NT2/D1 (cell line): ENCODE measurements around the gene F11.
"Not testable (repeated sequence)": the region's sequence is repeated elsewhere in the genome, so short reads cannot be mapped to it uniquely, and the experiment has no call there.

Experiments
- DNase-seq: peaks from one replicate; pipeline ENCODE4 v3.0.0-alpha.2; 2011; ENCODE audit warnings: low read depth, low spot score
- H3K27me3 ChIP-seq: 2 replicates; pipeline ENCODE4 v1.6.0; 2011; ENCODE audit warnings: mild to moderate bottlenecking; ENCODE audit not compliant: insufficient read length, insufficient read depth
- H3K36me3 ChIP-seq: 2 replicates; pipeline ENCODE4 v1.6.1; 2011; ENCODE audit warnings: mild to moderate bottlenecking, low read length, mixed read lengths; ENCODE audit not compliant: insufficient read depth, insufficient read length
- H3K4me1 ChIP-seq: 2 replicates; pipeline ENCODE4 v1.5.1; 2011; ENCODE audit not compliant: insufficient read depth, insufficient read length
- H3K4me3 ChIP-seq: 2 replicates; pipeline ENCODE4 v1.5.1; 2011; ENCODE audit warnings: low read depth; ENCODE audit not compliant: insufficient read length
- H3K9ac ChIP-seq: 2 replicates; pipeline ENCODE4 v1.6.0; 2011; ENCODE audit warnings: low read depth; ENCODE audit not compliant: insufficient read length
- H3K9me3 ChIP-seq: 2 replicates; pipeline ENCODE4 v1.5.1; 2011; ENCODE audit warnings: mild to moderate bottlenecking, low read length; ENCODE audit not compliant: insufficient read depth
- SUZ12 ChIP-seq: IDR thresholded peaks from 2 replicates; pipeline ENCODE4 v1.6.1; 2011; ENCODE audit not compliant: insufficient read length, insufficient read depth; ENCODE audit errors: extremely low read depth
- YY1 ChIP-seq: IDR thresholded peaks from 2 replicates; pipeline ENCODE4 v1.6.1; 2011; ENCODE audit not compliant: insufficient read length, insufficient read depth
- ZNF274 ChIP-seq: IDR thresholded peaks from 2 replicates; pipeline ENCODE4 v1.6.1; 2011; ENCODE audit warnings: mild to moderate bottlenecking, low read depth, low read length

Gene F11

DNA sequence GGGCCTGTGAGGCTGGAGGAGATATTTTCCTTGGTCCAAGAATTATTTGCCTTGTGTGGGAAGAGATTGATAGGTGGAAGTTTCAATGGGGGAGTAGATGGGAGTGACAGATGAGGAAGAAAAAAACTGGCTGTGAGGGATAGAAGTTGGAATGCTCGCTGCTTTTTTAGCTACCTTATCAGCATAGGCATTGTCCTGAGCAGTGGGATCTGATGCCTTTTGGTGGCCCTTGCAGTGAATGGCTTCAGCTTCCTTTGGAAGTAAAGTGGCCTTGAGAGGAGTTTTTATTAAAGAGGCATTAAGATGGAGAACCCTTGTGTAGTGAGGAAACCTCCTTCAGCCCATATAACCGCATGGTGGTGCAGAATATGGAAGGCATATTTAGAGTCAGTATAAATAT lies 22.7 kb upstream of the F11 start:
- Histone ChIP-seq H3K36me3 (no peaks in the 10 kb centered on the region), H3K4me3 (no peak overlapping the region), H3K9me3 (peaks cover 6% of the 10 kb centered on the region; the same call in 1 of the 2 replicates), H3K4me1 (no peaks in the 10 kb centered on the region), H3K27me3 (no peaks in the 10 kb centered on the region), H3K9ac (no peak overlapping the region)
- TF ChIP-seq YY1 (no peak), ZNF274 (no peak)
- DNase-seq = peak; percentile 35

DNA sequence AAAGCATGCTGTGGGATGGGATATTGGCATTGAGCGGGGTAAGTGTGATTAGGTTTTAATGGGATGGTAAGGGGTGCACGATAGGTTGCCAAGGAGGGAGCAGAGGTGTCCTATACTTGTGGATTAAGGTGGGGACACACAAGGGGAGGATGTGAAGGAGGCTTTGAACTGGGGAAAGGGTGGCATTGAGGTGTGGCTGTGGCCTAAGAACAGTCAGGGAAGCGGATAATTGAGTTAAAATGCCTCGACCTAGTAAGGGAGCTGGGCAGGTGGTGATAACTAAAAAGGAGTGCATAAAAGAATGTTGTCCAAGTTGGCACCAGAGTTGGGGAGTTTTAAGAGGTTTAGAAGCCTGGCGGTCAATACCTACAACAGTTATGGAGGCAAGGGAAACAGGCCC lies 21.2 kb upstream of the F11 start:
- no peak for DNase-seq
- no peaks in the 10 kb centered on the region for H3K4me1 ChIP-seq
- H3K4me3 ChIP-seq = no peak overlapping the region
- no peaks in the 10 kb centered on the region for H3K36me3 ChIP-seq
- no peak for TF ChIP-seq SUZ12
- TF ChIP-seq YY1 = no peak
- TF ChIP-seq ZNF274 = no peak
- H3K27me3 ChIP-seq = no peaks in the 10 kb centered on the region
- peaks cover 6% of the 10 kb centered on the region; the same call in 1 of the 2 replicates for H3K9me3 ChIP-seq
- no peak overlapping the region for H3K9ac ChIP-seq

GRCh38 chr4:186247062-186247752 lies 18.8 kb upstream of the F11 start:
- H3K9ac ChIP-seq, H3K9me3 ChIP-seq, H3K4me3 ChIP-seq, H3K27me3 ChIP-seq, H3K36me3 ChIP-seq, DNase-seq, H3K4me1 ChIP-seq: not testable (repeated sequence)

GRCh38 chr4:186248643-186249042 lies 17.3 kb upstream of the F11 start:
- DNase-seq = peak; percentile 35
- TF ChIP-seq YY1 = no peak
- no peak for TF ChIP-seq SUZ12
- no peak for TF ChIP-seq ZNF274
- Histone ChIP-seq H3K4me3 (no peak overlapping the region), H3K27me3 (no peaks in the 10 kb centered on the region), H3K4me1 (peaks cover 2% of the 10 kb centered on the region), H3K36me3 (no peaks in the 10 kb centered on the region), H3K9ac (no peak overlapping the region), H3K9me3 (peaks cover 6% of the 10 kb centered on the region; the same call in 1 of the 2 replicates)

DNA sequence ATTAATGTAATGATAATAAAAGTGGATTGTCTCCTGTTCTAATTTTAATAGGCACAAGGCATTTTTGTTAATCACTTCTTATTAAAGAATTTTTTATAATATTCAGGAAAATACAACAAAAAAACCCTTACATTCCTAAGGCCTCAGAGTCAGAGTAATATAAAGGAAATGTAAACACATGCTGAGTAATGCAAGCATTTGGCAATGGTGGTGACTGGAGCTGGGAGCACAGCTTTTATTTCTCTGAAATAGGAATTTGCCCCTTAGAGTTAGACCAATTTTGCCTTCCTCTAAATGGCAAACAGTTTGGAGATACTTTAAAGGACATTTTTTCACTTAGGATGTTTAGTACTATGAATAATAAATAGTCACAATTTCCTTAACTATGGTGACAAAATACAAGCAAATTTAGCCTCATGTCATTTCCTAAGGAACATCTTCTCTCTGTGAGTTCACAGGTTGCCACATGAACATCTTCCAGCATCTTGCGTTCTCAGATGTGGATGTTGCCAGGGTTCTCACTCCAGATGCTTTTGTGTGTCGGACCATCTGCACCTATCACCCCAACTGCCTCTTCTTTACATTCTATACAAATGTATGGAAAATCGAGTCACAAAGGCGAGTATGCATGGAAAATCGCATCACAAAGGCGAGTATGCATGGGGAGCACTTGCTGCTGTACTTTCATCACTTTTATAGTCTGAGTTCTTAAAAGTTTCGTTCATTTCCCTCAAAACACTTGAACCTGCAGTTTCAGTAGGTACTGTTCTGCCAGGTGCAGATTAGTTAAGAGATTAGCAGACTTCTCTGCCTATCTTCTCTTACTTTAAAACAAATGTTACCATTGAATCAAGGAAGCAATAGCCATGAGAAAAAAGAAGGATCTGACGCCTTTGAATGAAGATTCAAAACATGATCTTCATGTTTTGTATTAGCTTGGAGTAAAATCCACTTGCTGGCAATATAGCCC lies 15.9 kb upstream of the F11 start:
- no peak for TF ChIP-seq SUZ12
- no peak for TF ChIP-seq YY1
- no peak for TF ChIP-seq ZNF274
- Histone ChIP-seq H3K9me3 (peaks cover 6% of the 10 kb centered on the region; the same call in 1 of the 2 replicates), H3K4me1 (peaks cover 2% of the 10 kb centered on the region), H3K27me3 (no peaks in the 10 kb centered on the region), H3K9ac (no peak overlapping the region), H3K36me3 (no peaks in the 10 kb centered on the region), H3K4me3 (no peak overlapping the region)
- peak; percentile 36 for DNase-seq

DNA sequence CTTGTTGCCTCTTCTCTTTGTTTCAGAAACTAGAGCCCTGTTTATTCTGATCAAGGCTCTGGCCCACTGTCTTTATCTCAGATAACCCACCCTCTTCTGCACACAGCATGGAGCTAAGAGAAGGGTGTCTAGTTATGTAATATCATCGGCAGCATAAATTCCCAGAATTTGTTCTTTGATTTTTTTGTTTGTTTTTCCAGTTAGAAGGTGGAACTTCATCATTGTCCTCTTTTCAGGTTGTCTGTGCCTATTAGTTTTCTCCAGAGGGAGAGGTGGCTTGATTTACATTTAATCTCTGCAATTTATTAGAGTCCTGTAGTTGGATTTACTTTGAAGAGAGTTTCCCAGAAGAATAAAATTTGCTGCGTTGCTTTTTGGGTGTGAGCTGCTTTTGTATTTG lies 15.2 kb upstream of the F11 start:
- TF ChIP-seq SUZ12 = no peak
- no peak for TF ChIP-seq ZNF274
- no peak for TF ChIP-seq YY1
- no peaks in the 10 kb centered on the region for H3K27me3 ChIP-seq
- no peaks in the 10 kb centered on the region for H3K36me3 ChIP-seq
- no peak overlapping the region for H3K9ac ChIP-seq
- H3K4me3 ChIP-seq = no peak overlapping the region
- no peak for DNase-seq
- peaks cover 6% of the 10 kb centered on the region; the same call in 1 of the 2 replicates for H3K9me3 ChIP-seq
- peaks cover 2% of the 10 kb centered on the region for H3K4me1 ChIP-seq

GRCh38 chr4:186255122-186255521 lies 10.9 kb upstream of the F11 start:
- Histone ChIP-seq H3K4me1 (peaks cover 2% of the 10 kb centered on the region), H3K27me3 (no peaks in the 10 kb centered on the region), H3K9me3 (no peaks in the 10 kb centered on the region), H3K4me3 (no peak overlapping the region), H3K9ac (no peak overlapping the region), H3K36me3 (no peaks in the 10 kb centered on the region)
- no peak for TF ChIP-seq SUZ12
- no peak for TF ChIP-seq YY1
- TF ChIP-seq ZNF274 = no peak
- DNase-seq = no peak
